Nucleus accumbens (tissue), 56 donors: Measurements from ENCODE around the gene TIMM23B.
"Not testable (repeated sequence)": the region's sequence is repeated elsewhere in the genome, so short reads cannot be mapped to it uniquely, and the experiment has no call there.

ENCODE experiments used
- DNase-seq, 56 donors: peaks; one replicate each; lab custom pipeline; 2025; lab: John Stamatoyannopoulos, UW

The TIMM23B gene

DNA sequence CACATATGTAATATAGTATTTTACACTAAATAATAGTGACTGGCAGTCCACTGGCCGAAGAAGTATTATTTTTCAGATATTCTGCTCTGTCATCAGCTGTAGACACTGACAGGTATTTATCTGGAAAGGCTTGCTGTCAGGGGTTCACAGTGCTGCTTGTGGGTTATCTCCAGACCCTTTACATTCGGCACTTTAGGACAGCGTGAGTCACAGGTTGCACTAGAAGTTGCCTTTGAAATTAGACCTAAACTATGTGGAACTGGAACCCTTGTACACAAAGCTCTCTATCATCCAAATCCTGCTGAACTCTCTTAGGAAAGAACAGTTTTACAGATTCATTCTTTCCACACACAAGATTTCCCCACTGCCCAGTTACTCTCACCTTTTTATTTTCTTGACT is 30.2 kb downstream of the TIMM23B start:
- not testable (repeated sequence) for DNase-seq

DNA sequence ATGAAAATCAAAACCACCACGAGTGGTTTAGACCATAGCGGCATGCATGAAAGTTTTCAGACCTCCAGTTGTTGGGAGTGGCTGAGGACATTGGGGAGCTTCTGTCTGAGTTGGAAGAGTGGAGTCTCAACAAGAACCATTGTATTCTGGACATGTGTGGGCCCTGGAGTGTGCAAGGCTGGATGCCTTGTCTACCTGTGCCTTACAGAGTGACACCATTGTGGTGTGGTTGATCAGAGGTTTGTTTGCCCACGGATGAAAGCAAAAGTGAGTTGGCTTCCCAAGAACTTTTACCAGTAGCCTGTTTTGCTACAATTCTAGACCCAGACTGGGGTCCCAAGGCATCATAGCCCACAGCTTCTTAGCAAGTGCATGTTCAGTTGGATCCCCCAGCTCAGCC is 35.9 kb downstream of the TIMM23B start:
- not testable (repeated sequence) for DNase-seq

DNA sequence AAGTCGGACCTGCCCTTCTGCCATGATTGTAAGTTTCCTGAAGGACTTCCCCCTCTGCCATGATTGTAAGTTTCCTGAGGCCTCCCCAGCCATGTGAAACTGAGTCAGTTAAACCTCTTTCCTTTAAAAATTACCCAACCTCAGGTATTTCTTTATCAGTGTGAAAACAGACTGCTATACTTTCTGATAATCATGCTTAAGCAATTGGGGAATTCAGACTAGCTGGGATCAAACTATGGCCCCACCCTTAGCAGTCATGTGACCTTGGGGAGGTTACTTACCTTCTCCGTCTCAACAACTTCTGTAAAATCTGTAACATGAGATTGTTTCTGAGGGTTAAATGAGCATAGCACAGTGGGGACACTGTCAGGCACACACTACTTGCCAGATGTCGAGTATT is 45.4 kb downstream of the TIMM23B start:
- DNase-seq: not testable (repeated sequence)

DNA sequence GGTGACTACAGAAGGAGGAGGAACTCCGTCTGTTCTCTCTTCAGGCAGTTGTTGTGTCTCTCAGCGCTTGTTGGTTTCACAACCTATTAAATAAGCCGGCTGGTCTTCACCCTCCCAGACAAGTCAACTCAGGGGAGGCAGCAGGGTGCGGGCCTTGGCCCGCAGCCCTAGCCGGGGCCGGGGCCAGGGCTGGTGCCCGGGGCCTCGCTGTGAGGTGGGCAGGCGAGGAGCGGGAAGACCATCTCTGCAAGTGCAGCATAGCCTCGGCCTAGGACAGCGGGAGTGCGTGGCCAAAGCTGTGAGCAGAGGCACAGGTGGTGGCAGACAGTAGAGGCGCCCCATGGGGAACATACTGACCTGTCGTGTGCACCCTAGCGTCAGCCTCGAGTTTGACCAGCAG is 46.5 kb downstream of the TIMM23B start, which contains the start of gene AGAP6:
TSS of gene AGAP6 (plus strand) at position 31 of the 400 bp plus-strand sequence. CDS start at position 341, 310 bp downstream.
- not testable (repeated sequence) for DNase-seq

DNA sequence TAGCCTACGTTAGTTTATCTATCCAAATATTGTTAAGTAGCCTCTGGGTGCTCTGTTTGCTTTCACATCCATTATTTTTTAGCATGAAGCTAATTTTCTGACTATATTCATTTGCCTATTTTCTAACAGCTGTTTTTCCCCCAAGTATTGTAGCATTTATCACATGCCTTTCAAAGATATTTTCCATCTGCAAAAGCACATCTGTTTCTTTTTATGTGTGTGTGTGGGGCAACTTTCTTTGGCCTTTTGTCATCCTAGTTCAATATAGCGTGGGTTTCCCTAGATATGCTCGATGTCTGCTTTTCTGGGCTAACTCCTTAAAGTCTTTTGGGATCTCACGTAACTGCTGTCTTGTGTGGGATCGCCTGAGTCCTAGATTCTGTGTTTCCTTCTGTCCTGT is 53.5 kb downstream of the TIMM23B start:
- DNase-seq: not testable (repeated sequence)

DNA sequence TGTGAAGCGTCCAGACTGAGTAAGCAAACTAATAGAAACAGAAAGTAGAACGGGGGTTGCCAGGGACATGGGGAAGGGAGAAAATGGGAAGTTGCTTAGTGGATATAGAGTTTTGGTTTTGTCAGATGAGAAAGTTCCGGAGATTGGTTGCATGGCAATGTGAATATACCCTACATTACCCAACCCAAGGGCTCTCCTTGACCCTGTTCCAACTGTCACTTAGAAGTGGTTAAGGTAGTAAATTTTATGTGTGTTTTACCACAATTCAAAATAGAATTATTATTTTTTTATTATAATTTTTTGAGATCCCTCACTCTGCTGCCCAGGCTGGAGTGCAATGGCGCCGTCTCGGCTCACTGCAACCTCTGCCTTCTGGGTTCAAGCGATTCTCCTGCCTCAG is 72.2 kb downstream of the TIMM23B start:
- not testable (repeated sequence) for DNase-seq

DNA sequence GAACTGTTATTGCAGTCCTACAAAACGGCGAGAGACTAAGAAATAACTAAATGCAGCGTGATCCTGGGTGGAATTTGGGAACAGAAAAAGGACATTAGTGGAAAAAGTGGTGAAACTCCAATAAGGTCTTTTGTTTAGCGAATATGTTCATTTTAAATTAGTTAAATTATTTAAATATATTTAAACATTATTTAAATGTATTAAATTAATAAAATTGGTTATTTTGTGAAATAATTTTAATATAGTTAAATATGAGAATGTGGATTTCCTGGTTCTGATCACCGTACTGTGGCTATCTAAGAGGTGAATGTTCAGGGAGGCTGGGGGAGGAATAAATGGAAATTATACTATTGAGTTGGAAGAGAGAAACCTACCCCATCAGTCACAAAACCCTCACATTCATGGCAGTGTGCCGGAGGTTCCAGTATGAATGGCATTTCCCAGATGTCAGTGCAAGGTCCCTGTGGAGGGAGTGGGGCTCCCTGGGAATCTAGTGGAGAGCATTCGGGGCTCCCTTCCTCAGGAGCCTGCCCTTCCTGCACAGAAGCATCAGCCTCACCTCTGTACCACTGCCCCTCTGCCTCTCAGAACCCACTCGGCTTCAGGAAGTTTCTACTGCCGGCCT is 73.9 kb downstream of the TIMM23B start:
- not testable (repeated sequence) for DNase-seq

DNA sequence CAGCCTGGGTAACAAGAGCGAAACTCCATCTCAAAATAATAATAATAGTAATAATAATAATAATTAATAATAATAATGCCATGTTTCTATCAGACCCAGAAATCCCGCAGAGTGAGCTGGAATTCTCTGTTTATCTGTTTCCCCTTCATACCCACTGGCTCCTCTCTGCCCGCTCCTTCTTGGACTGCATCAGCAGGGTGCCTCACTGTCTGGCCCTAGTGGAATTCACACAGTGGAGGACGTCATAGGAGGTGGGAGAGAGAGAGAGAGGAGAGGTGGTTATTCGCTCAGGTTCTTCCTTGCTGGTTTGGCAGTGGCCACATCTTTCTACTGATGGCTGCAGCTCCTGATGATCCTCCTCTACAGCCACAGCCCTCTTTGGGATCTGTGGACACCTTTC is 75.1 kb downstream of the TIMM23B start:
- not testable (repeated sequence) for DNase-seq

DNA sequence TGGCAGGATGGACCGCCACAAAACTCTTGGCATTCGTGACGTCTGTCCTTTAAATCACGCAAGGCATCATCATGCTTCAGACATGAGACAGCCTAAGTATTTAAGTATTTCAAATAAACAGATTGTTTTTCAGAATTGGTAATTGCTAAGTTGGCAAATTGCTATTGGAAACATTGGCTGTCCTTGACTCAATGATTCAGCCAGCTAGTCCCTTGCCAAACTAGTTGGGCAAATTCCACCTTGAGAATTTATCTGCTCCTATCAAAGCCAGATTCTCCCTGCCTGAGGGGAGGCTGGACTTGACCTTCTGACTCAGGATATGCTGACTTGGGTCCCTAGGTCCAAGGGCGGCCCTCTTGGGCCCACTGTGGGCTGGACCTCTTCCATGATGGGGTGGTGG is 75.8 kb downstream of the TIMM23B start:
- DNase-seq: not testable (repeated sequence)

DNA sequence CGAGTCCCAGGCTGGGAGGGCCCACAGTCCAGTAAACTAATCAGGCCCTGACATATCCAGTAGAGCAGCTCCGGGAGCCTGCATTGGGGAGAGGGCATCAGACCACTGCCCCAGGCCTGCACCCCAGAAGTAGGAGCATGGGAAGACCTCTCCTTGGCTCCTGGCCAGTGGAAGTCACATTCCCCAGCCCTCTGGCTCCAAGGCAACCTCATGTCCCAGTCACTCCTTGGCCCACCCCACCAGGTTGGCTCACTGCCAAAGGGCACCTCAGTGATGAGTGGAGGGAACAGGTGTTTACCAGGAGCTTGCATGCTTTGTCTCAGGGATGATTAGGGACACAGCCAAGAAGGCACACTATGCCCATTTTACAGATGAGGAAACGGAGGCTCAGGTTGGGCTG is 77.4 kb downstream of the TIMM23B start:
- DNase-seq: not testable (repeated sequence)

DNA sequence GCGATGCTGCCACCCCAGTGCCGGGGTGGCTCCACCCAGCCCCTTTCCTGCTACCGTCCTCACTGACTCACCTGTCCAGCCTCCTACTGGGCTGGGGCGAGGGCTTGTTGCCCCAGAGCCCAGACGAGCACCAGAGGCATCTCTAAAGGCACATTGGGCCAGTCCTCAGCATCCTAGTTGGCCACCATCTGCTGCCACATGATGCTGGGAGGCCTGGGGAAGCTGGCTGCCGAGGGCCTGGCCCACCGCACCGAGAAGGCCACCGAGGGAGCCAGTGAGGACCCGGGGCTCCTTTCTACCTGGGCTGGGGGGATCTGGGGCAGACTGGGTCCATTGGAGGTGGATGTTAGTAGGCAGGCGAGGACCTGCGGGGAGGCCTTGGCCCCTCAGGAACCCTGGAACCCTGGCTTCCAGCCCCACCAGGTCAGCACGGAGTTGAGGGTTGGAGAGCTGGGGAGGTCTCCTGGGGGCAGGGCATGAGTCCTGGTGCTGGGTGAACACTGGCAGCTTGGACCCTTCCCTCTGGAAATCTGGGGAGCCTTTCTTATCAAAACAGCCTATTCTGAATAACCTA is 78.7 kb downstream of the TIMM23B start:
- DNase-seq: not testable (repeated sequence)

DNA sequence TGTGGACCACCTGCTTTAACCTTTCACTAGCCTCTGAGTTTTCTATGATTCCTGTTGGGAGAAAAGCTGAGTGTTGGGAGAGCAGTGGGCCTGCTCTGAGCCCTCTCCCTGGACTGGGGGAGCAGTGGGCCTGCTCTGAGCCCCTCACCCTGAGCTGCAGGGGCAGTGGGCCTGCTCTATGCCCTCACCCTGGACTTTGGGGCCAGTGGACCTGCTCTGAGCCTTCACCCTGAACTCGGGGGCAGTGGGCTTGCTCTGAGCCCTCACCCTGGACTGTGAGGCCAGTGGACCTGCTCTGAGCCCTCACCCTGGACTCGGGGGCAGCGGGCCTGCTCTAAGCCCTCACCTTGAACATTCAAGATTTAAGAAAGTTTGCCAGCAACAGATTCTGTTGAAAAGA is 79.8 kb downstream of the TIMM23B start:
- DNase-seq: no peak
